Measurements from ENCODE around the gene FSTL4. TPM values are rescaled to one million over a fixed set of nuclear protein-coding genes. Genes with fewer than 3 reads are reported as not detected.

FSTL4 gene
- polyA plus RNA-seq, 1 donor (not counting 4 experiments of a cell fraction or from before 2014, with no cell fraction given), result 1.7 TPM

DNA sequence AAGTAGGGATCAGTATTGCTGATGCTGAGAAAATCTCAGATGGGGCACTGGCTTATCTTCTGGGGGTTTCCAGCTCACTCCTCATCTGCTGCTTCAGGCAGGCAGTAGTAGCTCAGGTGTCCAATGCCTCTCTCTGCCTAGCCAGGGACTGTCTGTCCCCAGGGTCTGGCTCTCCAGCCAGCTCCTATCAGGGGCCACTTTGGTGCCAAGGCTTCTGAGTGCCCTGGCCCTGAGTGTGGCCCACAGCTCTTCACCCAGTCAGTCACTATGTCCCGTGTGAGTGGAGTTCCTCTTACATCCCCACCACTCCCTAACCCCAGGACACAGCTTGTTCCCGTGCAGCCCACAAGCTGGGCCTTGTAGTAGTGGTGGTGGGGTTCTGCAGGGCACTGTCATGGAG is 309.0 kb downstream of the FSTL4 start:
- Histone ChIP-seq H3K4me2 (ENCODE audit: control insufficient read depth, extremely low read depth, insufficient read depth, low read depth, low read length) (no peak overlapping the region), H3K9me3 (ENCODE audit: control insufficient read depth, low read depth, low read length) (no peaks in the 10 kb centered on the region), H3K4me1 (ENCODE audit: control insufficient read depth, extremely low read depth, insufficient read depth, low read length) (no peaks in the 10 kb centered on the region), H4K20me1 (ENCODE audit: control insufficient read depth, extremely low read depth, insufficient read depth, low read length) (no peaks in the 10 kb centered on the region), H3K79me2 (ENCODE audit: control insufficient read depth, insufficient read depth, low read length) (no peaks in the 10 kb centered on the region), H2AFZ (ENCODE audit: control insufficient read depth, low read length) (no peak overlapping the region), H3K9me1 (ENCODE audit: control insufficient read depth, extremely low read depth, insufficient read depth, low read length) (no peaks in the 10 kb centered on the region), H3K4me3 (ENCODE audit: control insufficient read depth in 2 of 3, extremely low read depth in 1 of 3, insufficient read depth in 2 of 3, low read depth in 1 of 3, low read length in 3 of 3) (no peak overlapping the region), H3K27me3 (ENCODE audit: control insufficient read depth, extremely low read depth, insufficient read depth, low read length) (no peaks in the 10 kb centered on the region), H3K36me3 (ENCODE audit: control insufficient read depth in 2 of 2, extremely low read depth in 1 of 2, insufficient read depth in 2 of 2, low read length in 2 of 2) (no peaks in the 10 kb centered on the region), H3K27ac (ENCODE audit: control insufficient read depth, insufficient read depth, low read length) (no peak overlapping the region), H3K9ac (ENCODE audit: control insufficient read depth, extremely low read depth, insufficient read depth, low read length) (no peak overlapping the region)
- DNase-seq (ENCODE audit: low read depth, low spot score) (no peak), FAIRE-seq (no peak)
- dilution Hi-C loops (cut with MboI; ENCODE audit: extremely low pct_ligation_motif_present, low sequenced_read_pairs), result no loop called here
- no peak for TF ChIP-seq EZH2 (IDR thresholded peaks at IDR 0.05; ENCODE audit: low read length)
- TF ChIP-seq, protein P1, sequence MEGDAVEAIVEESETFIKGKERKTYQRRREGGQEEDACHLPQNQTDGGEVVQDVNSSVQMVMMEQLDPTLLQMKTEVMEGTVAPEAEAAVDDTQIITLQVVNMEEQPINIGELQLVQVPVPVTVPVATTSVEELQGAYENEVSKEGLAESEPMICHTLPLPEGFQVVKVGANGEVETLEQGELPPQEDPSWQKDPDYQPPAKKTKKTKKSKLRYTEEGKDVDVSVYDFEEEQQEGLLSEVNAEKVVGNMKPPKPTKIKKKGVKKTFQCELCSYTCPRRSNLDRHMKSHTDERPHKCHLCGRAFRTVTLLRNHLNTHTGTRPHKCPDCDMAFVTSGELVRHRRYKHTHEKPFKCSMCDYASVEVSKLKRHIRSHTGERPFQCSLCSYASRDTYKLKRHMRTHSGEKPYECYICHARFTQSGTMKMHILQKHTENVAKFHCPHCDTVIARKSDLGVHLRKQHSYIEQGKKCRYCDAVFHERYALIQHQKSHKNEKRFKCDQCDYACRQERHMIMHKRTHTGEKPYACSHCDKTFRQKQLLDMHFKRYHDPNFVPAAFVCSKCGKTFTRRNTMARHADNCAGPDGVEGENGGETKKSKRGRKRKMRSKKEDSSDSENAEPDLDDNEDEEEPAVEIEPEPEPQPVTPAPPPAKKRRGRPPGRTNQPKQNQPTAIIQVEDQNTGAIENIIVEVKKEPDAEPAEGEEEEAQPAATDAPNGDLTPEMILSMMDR (optimal IDR thresholded peaks at IDR 0.05 in 1 of 3, IDR thresholded peaks at IDR 0.05 in 1 of 3, conservative IDR thresholded peaks at IDR 0.05 in 1 of 3; ENCODE audit: extremely low read depth in 1 of 3, insufficient read depth in 2 of 3, low read length in 3 of 3), result no peak

DNA sequence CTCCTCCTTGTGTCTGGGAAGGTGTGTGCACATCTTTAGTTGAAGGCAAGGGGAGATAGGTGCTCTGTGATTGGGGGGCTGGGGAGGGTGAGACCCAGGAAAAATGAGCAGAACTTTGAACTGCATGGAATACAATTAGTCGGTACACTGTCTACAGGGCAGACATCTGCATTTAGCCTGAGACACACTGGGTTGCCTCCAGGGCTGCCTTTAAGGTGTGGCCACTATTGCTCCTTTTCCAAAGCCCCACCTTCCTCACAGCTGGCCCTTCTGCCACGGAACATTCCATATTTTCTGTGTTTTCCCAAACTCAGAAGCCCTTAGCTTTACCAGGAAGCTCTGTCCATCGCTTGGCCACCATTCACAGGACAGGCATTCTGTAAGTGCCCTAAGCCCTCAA is 312.6 kb downstream of the FSTL4 start:
- Histone ChIP-seq H4K20me1 (ENCODE audit: control insufficient read depth, extremely low read depth, insufficient read depth, low read length) (no peaks in the 10 kb centered on the region), H3K9me3 (ENCODE audit: control insufficient read depth, low read depth, low read length) (no peaks in the 10 kb centered on the region), H3K79me2 (ENCODE audit: control insufficient read depth, insufficient read depth, low read length) (no peaks in the 10 kb centered on the region), H2AFZ (ENCODE audit: control insufficient read depth, low read length) (no peak overlapping the region), H3K36me3 (ENCODE audit: control insufficient read depth in 2 of 2, extremely low read depth in 1 of 2, insufficient read depth in 2 of 2, low read length in 2 of 2) (no peaks in the 10 kb centered on the region), H3K4me1 (ENCODE audit: control insufficient read depth, extremely low read depth, insufficient read depth, low read length) (no peaks in the 10 kb centered on the region), H3K9me1 (ENCODE audit: control insufficient read depth, extremely low read depth, insufficient read depth, low read length) (no peaks in the 10 kb centered on the region), H3K9ac (ENCODE audit: control insufficient read depth, extremely low read depth, insufficient read depth, low read length) (no peak overlapping the region), H3K4me2 (ENCODE audit: control insufficient read depth, extremely low read depth, insufficient read depth, low read depth, low read length) (no peak overlapping the region), H3K4me3 (ENCODE audit: control insufficient read depth in 2 of 3, extremely low read depth in 1 of 3, insufficient read depth in 2 of 3, low read depth in 1 of 3, low read length in 3 of 3) (no peak overlapping the region), H3K27me3 (ENCODE audit: control insufficient read depth, extremely low read depth, insufficient read depth, low read length) (peaks cover 2% of the 10 kb centered on the region), H3K27ac (ENCODE audit: control insufficient read depth, insufficient read depth, low read length) (no peak overlapping the region)
- no peak for DNase-seq (ENCODE audit: low read depth, low spot score)
- TF ChIP-seq EZH2 (IDR thresholded peaks at IDR 0.05; ENCODE audit: low read length), result no peak
- dilution Hi-C loops (cut with MboI; ENCODE audit: extremely low pct_ligation_motif_present, low sequenced_read_pairs), result no loop called here
- no peak for FAIRE-seq

- no peak overlapping the region for H3K4me2 ChIP-seq (ENCODE audit: control insufficient read depth, extremely low read depth, insufficient read depth, low read depth, low read length)
- no peak for FAIRE-seq
- H3K9me3 ChIP-seq (ENCODE audit: control insufficient read depth, low read depth, low read length), result no peaks in the 10 kb centered on the region
- dilution Hi-C loops (cut with MboI; ENCODE audit: extremely low pct_ligation_motif_present, low sequenced_read_pairs), result no loop called here
- no peak overlapping the region for H3K27ac ChIP-seq (ENCODE audit: control insufficient read depth, insufficient read depth, low read length)
- no peak for TF ChIP-seq EZH2 (IDR thresholded peaks at IDR 0.05; ENCODE audit: low read length)
- TF ChIP-seq, protein P1 (optimal IDR thresholded peaks at IDR 0.05 in 1 of 3, IDR thresholded peaks at IDR 0.05 in 1 of 3, conservative IDR thresholded peaks at IDR 0.05 in 1 of 3; ENCODE audit: extremely low read depth in 1 of 3, insufficient read depth in 2 of 3, low read length in 3 of 3), result no peak
- no peak overlapping the region for H3K9ac ChIP-seq (ENCODE audit: control insufficient read depth, extremely low read depth, insufficient read depth, low read length)
- H4K20me1 ChIP-seq (ENCODE audit: control insufficient read depth, extremely low read depth, insufficient read depth, low read length), result no peaks in the 10 kb centered on the region
- no peak overlapping the region for H2AFZ ChIP-seq (ENCODE audit: control insufficient read depth, low read length)
- no peaks in the 10 kb centered on the region for H3K9me1 ChIP-seq (ENCODE audit: control insufficient read depth, extremely low read depth, insufficient read depth, low read length)
- H3K4me1 ChIP-seq (ENCODE audit: control insufficient read depth, extremely low read depth, insufficient read depth, low read length), result no peaks in the 10 kb centered on the region
- DNase-seq (ENCODE audit: low read depth, low spot score), result no peak
- no peaks in the 10 kb centered on the region for H3K36me3 ChIP-seq (ENCODE audit: control insufficient read depth in 2 of 2, extremely low read depth in 1 of 2, insufficient read depth in 2 of 2, low read length in 2 of 2)
- H3K27me3 ChIP-seq (ENCODE audit: control insufficient read depth, extremely low read depth, insufficient read depth, low read length), result peaks cover 2% of the 10 kb centered on the region
- no peak overlapping the region for H3K4me3 ChIP-seq (ENCODE audit: control insufficient read depth in 2 of 3, extremely low read depth in 1 of 3, insufficient read depth in 2 of 3, low read depth in 1 of 3, low read length in 3 of 3)
- H3K79me2 ChIP-seq (ENCODE audit: control insufficient read depth, insufficient read depth, low read length), result no peaks in the 10 kb centered on the region
Measured at GRCh38 chr5:133299021-133299420, 313.3 kb downstream of the FSTL4 start.

Data from keratinocyte (primary cell).